WTC11 (cell line): Measurements from ENCODE around the gene GHRHR. TPM values are rescaled to one million over a fixed set of nuclear protein-coding genes. Genes with fewer than 3 reads are reported as not detected.

Source experiments
- ATAC-seq: fragments of 200-7000 bp; cut with Tn5 transposase; 2 replicates; pipeline ENCODE4 v1.10.0; 2021; ENCODE audit warnings: mild to moderate bottlenecking, moderate library complexity
- CTCF ChIA-PET: fragments of 300-600 bp; sonication (Branson Sonifier 250); formaldehyde crosslinking; loops from one replicate; lab custom pipeline; 2021; ENCODE audit warnings: antibody characterized with exemption; lab: Charles Lee
- POLR2A ChIA-PET: fragments of 350-600 bp; sonication (Branson Sonifier 250); formaldehyde crosslinking; loops from one replicate; lab custom pipeline; 2021; ENCODE audit warnings: antibody characterized with exemption; lab: Charles Lee
- DNase-seq: peaks from one replicate; pipeline ENCODE4 v3.0.0; 2021; ENCODE audit warnings: low spot score
- H3K27ac Mint-ChIP-seq: 2 replicates; pipeline ENCODE4 v1.8.0; 2021; ENCODE audit warnings: mixed read lengths
- H3K27me3 Mint-ChIP-seq: 2 replicates; pipeline ENCODE4 v1.8.0; 2021; ENCODE audit warnings: low read depth, mild to moderate bottlenecking, moderate library complexity, mixed read lengths
- H3K36me3 Mint-ChIP-seq: 2 replicates; pipeline ENCODE4 v1.8.0; 2021; ENCODE audit warnings: mixed read lengths
- H3K4me1 Mint-ChIP-seq: 2 replicates; pipeline ENCODE4 v1.8.0; 2022; ENCODE audit warnings: mixed read lengths
- H3K4me3 Mint-ChIP-seq: 2 replicates; pipeline ENCODE4 v1.8.0; 2021; ENCODE audit warnings: mild to moderate bottlenecking, moderate library complexity, mixed read lengths
- H3K9me3 Mint-ChIP-seq: 2 replicates; pipeline ENCODE4 v1.8.0; 2021; ENCODE audit warnings: mixed read lengths
- ATF2 ChIP-seq: sonication (generic); formaldehyde crosslinking; IDR thresholded peaks from 2 replicates; pipeline ENCODE4 v1.8.1; 2022; ENCODE audit warnings: low read depth, missing genetic modification reagents, borderline replicate concordance
- ESRRA ChIP-seq: sonication (generic); formaldehyde crosslinking; IDR thresholded peaks from 2 replicates; pipeline ENCODE4 v1.8.1; 2022; ENCODE audit warnings: mild to moderate bottlenecking, missing genetic modification reagents, borderline replicate concordance
- FOXK1 ChIP-seq: sonication (generic); formaldehyde crosslinking; IDR thresholded peaks from 2 replicates; pipeline ENCODE4 v1.8.0; 2022; ENCODE audit warnings: mild to moderate bottlenecking, moderate library complexity, missing genetic modification reagents
- GABPB1 ChIP-seq: sonication (generic); formaldehyde crosslinking; IDR thresholded peaks from 2 replicates; pipeline ENCODE4 v1.8.1; 2023; ENCODE audit warnings: mild to moderate bottlenecking, missing genetic modification reagents
- GTF2I ChIP-seq: fragments of 250-450 bp; sonication (Bioruptor Pico); conservative IDR thresholded peaks from 2 replicates; pipeline ENCODE4 v1.4.0; 2021; ENCODE audit warnings: mild to moderate bottlenecking
- JAZF1 ChIP-seq: fragments of 250-450 bp; sonication (Bioruptor Pico); IDR thresholded peaks from 2 replicates; pipeline ENCODE4 v1.9.0; 2021; ENCODE audit warnings: moderate library complexity, mild to moderate bottlenecking, inconsistent platforms
- MLX ChIP-seq: sonication (generic); formaldehyde crosslinking; IDR thresholded peaks from 2 replicates; pipeline ENCODE4 v1.8.1; 2023; ENCODE audit warnings: mild to moderate bottlenecking, missing genetic modification reagents, moderate library complexity
- PRRX2 ChIP-seq: fragments of 250-450 bp; sonication (Bioruptor Pico); IDR thresholded peaks from 2 replicates; pipeline ENCODE4 v1.8.0; 2021; ENCODE audit warnings: mild to moderate bottlenecking
- RORB ChIP-seq: fragments of 250-450 bp; sonication (Bioruptor Pico); IDR thresholded peaks from 2 replicates; pipeline ENCODE4 v1.9.0; 2021; ENCODE audit warnings: mild to moderate bottlenecking
- SMAD4 ChIP-seq: sonication (generic); formaldehyde crosslinking; IDR thresholded peaks from 2 replicates; pipeline ENCODE4 v1.8.0; 2022; ENCODE audit warnings: mild to moderate bottlenecking, missing genetic modification reagents
- SP1 ChIP-seq: sonication (generic); formaldehyde crosslinking; conservative IDR thresholded peaks from 2 replicates; pipeline ENCODE4 v1.8.1; 2022; ENCODE audit warnings: missing genetic modification reagents
- TCF7 ChIP-seq: sonication (generic); formaldehyde crosslinking; IDR thresholded peaks from 2 replicates; pipeline ENCODE4 v1.8.0; 2022; ENCODE audit warnings: mild to moderate bottlenecking, low read depth, missing genetic modification reagents, moderate library complexity
- TEAD1 ChIP-seq: sonication (generic); formaldehyde crosslinking; IDR thresholded peaks from 2 replicates; pipeline ENCODE4 v1.8.0; 2022; ENCODE audit warnings: mild to moderate bottlenecking, missing genetic modification reagents
- ZNF121 ChIP-seq: sonication (generic); formaldehyde crosslinking; IDR thresholded peaks from 2 replicates; pipeline ENCODE4 v1.8.0; 2023; ENCODE audit warnings: missing genetic modification reagents
- ZNF138 ChIP-seq: sonication (generic); formaldehyde crosslinking; conservative IDR thresholded peaks from 2 replicates; pipeline ENCODE4 v1.8.1; 2022; ENCODE audit warnings: mild to moderate bottlenecking, moderate library complexity, missing genetic modification reagents
- ZNF416 ChIP-seq: fragments of 250-450 bp; sonication (Bioruptor Pico); IDR thresholded peaks from 2 replicates; pipeline ENCODE4 v1.9.0; 2021; ENCODE audit warnings: mild to moderate bottlenecking, inconsistent platforms
- total RNA-seq: library from RNA; stranded (reverse); gene quantifications from 3 replicates; pipeline ENCODE4 v1.2.3, GENCODE V29; 2021
- TF ChIP-seq, protein P1 (sequence below): sonication (generic); formaldehyde crosslinking; conservative IDR thresholded peaks from 2 replicates; pipeline ENCODE4 v1.8.1; 2022; ENCODE audit warnings: mild to moderate bottlenecking, missing genetic modification reagents
- TF ChIP-seq, protein P2 (sequence below): sonication (generic); formaldehyde crosslinking; IDR thresholded peaks from 2 replicates; pipeline ENCODE4 v1.8.0; 2023; ENCODE audit warnings: missing genetic modification reagents
- TF ChIP-seq, protein P3 (sequence below): fragments of 250-450 bp; sonication (Bioruptor Pico); IDR thresholded peaks from 2 replicates; pipeline ENCODE4 v1.8.0; 2021; ENCODE audit warnings: mild to moderate bottlenecking

GHRHR gene
- total RNA-seq, 1 experiment from 2014 or later, result 5.0 TPM

- TF ChIP-seq ZNF138 (CRISPR knock-in tag) (no peak), PRRX2 (CRISPR knock-in tag) (no peak), GABPB1 (CRISPR knock-in tag) (no peak), SP1 (CRISPR knock-in tag) (no peak)
- TF ChIP-seq, protein P1, sequence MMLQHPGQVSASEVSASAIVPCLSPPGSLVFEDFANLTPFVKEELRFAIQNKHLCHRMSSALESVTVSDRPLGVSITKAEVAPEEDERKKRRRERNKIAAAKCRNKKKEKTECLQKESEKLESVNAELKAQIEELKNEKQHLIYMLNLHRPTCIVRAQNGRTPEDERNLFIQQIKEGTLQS (CRISPR knock-in tag), result no peak
- H3K27me3 Mint-ChIP-seq, result no peaks in the 10 kb centered on the region
- no peaks in the 10 kb centered on the region for H3K36me3 Mint-ChIP-seq
- ChIA-PET POLR2A (no interaction called here), CTCF (interaction anchor here (1.4 to 2.0 kb wide), 4 partner anchors 14 to 199 kb away, joined by 4 to 6 read pairs (median 6); no protein-coding TSS in a partner anchor)
- peaks cover 13% of the 10 kb centered on the region for H3K9me3 Mint-ChIP-seq
- no peaks in the 10 kb centered on the region for H3K4me1 Mint-ChIP-seq
- DNase-seq (peak; percentile 3), ATAC-seq (no peak)
- H3K4me3 Mint-ChIP-seq, result no peak overlapping the region
- no peak overlapping the region for H3K27ac Mint-ChIP-seq
These were observed 39.9 kb upstream of the GHRHR start for GRCh38 chr7:30923774-30924413.

- ATAC-seq (no peak), DNase-seq (no peak)
- Mint-ChIP-seq H3K4me3 (no peak overlapping the region), H3K9me3 (peaks cover 13% of the 10 kb centered on the region), H3K36me3 (no peaks in the 10 kb centered on the region), H3K27ac (no peak overlapping the region), H3K27me3 (no peaks in the 10 kb centered on the region), H3K4me1 (no peaks in the 10 kb centered on the region)
- POLR2A ChIA-PET, result no interaction called here
- CTCF ChIA-PET, result interaction anchor here (0.9 to 2.0 kb wide), 4 partner anchors 14 to 198 kb away, joined by 3 to 6 read pairs (median 5); no protein-coding TSS in a partner anchor
- no peak for TF ChIP-seq TCF7 (CRISPR knock-in tag)
- TF ChIP-seq GTF2I (CRISPR knock-in tag), result no peak
These were observed 39.1 kb upstream of the GHRHR start for GRCh38 chr7:30924624-30925023.

DNA sequence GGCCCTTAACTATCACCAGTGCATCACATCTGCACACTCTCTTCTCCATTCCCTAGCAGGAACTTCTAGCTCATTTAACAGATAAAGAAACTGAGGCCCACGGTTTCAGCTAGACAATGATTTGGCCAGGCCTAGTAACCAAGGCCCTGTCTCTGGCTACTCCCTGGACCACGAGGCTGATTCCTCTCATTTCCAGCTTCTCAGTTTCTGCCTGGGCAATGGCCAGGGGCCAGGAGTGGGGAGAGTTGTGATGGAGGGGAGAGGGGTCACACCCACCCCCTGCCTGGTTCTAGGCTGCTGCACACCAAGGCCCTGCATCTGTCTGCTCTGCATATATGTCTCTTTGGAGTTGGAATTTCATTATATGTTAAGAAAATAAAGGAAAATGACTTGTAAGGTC, 38.6 kb upstream of the GHRHR start:
- no peak for TF ChIP-seq RORB
- TF ChIP-seq, protein P2, sequence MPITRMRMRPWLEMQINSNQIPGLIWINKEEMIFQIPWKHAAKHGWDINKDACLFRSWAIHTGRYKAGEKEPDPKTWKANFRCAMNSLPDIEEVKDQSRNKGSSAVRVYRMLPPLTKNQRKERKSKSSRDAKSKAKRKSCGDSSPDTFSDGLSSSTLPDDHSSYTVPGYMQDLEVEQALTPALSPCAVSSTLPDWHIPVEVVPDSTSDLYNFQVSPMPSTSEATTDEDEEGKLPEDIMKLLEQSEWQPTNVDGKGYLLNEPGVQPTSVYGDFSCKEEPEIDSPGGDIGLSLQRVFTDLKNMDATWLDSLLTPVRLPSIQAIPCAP (CRISPR knock-in tag), result no peak
- TF ChIP-seq FOXK1 (CRISPR knock-in tag), result no peak
- no peak for TF ChIP-seq TEAD1 (CRISPR knock-in tag)
- no peak for TF ChIP-seq ZNF416
- no peak for TF ChIP-seq SMAD4 (CRISPR knock-in tag)
- TF ChIP-seq, protein P3, sequence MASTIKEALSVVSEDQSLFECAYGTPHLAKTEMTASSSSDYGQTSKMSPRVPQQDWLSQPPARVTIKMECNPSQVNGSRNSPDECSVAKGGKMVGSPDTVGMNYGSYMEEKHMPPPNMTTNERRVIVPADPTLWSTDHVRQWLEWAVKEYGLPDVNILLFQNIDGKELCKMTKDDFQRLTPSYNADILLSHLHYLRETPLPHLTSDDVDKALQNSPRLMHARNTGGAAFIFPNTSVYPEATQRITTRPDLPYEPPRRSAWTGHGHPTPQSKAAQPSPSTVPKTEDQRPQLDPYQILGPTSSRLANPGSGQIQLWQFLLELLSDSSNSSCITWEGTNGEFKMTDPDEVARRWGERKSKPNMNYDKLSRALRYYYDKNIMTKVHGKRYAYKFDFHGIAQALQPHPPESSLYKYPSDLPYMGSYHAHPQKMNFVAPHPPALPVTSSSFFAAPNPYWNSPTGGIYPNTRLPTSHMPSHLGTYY, result no peak
- no peak for TF ChIP-seq ZNF121 (CRISPR knock-in tag)
- TF ChIP-seq ESRRA, result no peak
- no peak for TF ChIP-seq JAZF1
- no peak for TF ChIP-seq MLX (CRISPR knock-in tag)
- TF ChIP-seq ATF2, result no peak
- ATAC-seq, result no peak
- no peak for DNase-seq
- H3K27ac Mint-ChIP-seq, result no peak overlapping the region
- no peak overlapping the region for H3K4me3 Mint-ChIP-seq
- ChIA-PET POLR2A (no interaction called here), CTCF (interaction anchor here (0.9 to 2.0 kb wide), 4 partner anchors 13 to 197 kb away, joined by 3 to 6 read pairs (median 5); no protein-coding TSS in a partner anchor)
- no peaks in the 10 kb centered on the region for H3K27me3 Mint-ChIP-seq
- no peaks in the 10 kb centered on the region for H3K4me1 Mint-ChIP-seq
- no peaks in the 10 kb centered on the region for H3K36me3 Mint-ChIP-seq
- H3K9me3 Mint-ChIP-seq, result peaks cover 13% of the 10 kb centered on the region
